ENCODE data around the gene PSME2. TPM values are rescaled to one million over a fixed set of nuclear protein-coding genes. Genes with fewer than 3 reads are reported as not detected.
A peak's percentile ranks its signal among the peaks of the same experiment; 100 is the strongest.

Gene PSME2, protein sequence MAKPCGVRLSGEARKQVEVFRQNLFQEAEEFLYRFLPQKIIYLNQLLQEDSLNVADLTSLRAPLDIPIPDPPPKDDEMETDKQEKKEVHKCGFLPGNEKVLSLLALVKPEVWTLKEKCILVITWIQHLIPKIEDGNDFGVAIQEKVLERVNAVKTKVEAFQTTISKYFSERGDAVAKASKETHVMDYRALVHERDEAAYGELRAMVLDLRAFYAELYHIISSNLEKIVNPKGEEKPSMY
- total RNA-seq = 62.5 TPM

- peak; percentile 90 for DNase-seq
These were observed at the start of gene PSME2 for GRCh38 chr14:24146453-24146977. TSS of gene PSME2 (minus strand) at chr14:24146610. CDS start at chr14:24146581, 29 bp downstream.

- DNase-seq = peak; percentile 83
These were observed 49.0 kb upstream of the PSME2 start, which contains the start of gene TM9SF1 for GRCh38 chr14:24195186-24196070. TSS of gene TM9SF1 (minus strand) at chr14:24195441. CDS start at chr14:24195019, 422 bp downstream.

- no peak for DNase-seq
These were observed 48.4 kb upstream of the PSME2 start for GRCh38 chr14:24194873-24195185.

- DNase-seq = no peak
These were observed 47.9 kb upstream of the PSME2 start for GRCh38 chr14:24194186-24194872.

- DNase-seq = no peak
These were observed 46.5 kb upstream of the PSME2 start for GRCh38 chr14:24192933-24193332.

DNA sequence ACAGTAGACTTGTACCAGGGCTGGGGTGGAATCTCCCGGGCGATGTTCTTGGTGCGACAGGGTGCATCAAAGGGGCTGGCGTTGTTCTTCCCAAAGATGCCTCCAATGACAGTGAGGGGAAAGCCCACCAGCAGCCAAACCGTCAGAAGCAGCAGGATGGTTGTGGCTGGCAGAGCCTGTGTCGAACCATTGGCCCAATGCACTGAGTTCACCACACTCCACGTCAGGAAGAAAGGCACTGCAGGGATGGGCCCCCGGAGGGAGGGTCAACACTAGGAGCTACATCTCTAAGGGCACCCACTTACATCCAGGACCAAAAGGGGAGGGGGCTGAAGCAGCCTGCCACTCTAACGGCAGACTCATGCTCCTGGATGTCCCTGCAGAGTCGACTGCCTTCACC, 44.0 kb upstream of the PSME2 start:
- DNase-seq = no peak

GRCh38 chr14:24189460-24189859, 43.0 kb upstream of the PSME2 start:
- no peak for DNase-seq

- DNase-seq = no peak
These were observed 42.6 kb upstream of the PSME2 start for GRCh38 chr14:24189059-24189375.

GRCh38 chr14:24188251-24189058, 42.0 kb upstream of the PSME2 start, which contains the start of gene IPO4:
TSS of gene IPO4 (minus strand) at chr14:24188816. CDS start at chr14:24188787, 29 bp downstream.
- peak; percentile 97 for DNase-seq

GRCh38 chr14:24187539-24187915, 41.1 kb upstream of the PSME2 start:
- DNase-seq = no peak

DNA sequence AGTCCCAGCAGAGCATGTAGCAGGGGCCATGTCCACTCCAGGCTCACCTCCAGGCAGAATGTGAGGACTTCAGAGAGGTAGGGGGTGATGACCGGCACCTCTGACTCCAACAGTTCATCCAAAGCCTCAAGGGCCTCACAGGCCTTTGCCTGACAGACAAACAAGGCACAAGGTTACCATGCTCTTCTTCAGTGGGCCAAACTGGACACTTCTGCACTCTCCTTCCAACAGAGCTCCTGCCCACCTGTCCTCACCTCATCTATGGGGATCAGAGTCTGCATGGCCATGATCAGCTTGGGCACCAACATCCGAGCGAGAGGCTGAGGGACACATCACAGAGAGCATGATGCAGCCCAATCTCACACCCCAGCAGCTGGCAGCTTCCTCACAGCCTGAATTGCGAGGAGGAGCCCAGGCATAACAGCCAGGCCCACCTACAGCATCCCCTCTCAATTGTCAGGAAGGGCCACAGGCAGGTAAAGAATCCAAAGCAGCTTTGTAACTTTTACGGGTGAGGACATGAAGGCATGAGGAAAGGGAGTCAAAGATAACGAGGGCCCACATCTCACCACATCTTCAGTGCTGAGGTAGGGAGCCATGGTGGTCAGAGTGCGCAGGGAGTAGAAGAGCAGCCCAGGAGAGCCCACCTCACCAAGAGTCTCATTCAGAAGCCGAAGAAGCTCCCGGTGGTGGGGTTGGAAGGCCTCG, 40.6 kb upstream of the PSME2 start:
- no peak for DNase-seq

DNA sequence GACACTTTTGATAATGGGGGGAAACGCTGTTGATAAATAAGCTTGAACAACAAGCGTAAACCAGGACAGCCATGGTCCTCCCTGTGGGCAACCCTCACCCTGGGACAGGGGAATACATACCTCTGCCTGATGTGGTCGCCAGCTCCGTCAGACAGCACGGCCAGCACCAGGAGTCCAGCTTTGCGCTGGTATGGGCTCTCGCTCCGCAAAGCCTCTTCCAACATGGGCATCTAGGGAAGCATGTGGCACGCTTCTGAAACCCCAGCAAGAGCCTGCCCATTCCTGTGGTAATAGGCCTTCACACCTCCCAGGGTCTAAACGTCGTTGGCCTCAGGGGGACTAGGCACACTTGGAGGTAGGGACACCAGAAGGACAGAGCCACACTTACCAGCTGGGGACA, 39.3 kb upstream of the PSME2 start:
- DNase-seq = no peak

DNA sequence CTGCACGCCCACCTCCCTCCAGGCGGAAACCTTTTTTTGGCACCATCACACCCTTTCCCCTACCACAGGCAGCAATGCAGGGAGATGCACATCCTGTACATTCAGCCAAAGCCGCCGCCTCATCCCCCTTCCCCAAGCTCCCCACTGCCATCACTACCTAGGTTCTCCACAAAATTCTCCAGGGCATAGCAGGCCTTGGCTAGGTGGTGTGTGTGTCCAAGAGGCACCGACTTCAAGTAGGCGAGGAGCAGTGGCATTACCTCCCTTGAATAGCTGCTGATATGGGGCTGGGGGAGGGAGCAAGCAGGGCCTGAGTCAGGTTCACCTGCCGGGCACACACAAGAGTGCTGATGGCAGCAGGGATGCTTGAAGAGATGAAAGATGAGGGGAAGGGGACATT, 38.6 kb upstream of the PSME2 start:
- DNase-seq = no peak

GRCh38 chr14:24184104-24184970, 37.9 kb upstream of the PSME2 start:
- DNase-seq = no peak

DNA sequence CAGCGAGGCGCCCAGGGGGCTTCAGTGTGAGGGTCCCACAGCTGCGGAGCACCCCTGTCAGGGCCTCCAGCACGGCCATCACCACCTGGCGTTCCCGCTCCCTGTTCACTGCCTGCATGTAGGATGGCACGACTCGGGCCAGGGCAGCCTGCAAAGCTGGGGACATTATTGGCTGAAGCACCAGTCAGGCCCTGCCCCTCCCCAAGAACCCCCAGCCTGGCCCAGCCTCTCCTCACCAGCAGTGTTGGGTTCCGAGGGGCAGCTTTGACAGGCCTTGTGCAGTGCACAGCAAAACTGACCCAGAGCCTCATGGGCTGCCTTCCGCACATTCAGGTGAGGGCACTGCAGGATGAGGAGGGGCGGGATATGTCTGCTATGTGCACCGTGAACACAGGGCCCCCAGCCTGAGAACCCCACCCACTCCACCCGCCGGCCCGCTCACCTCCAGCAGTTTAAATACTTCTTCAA, 36.6 kb upstream of the PSME2 start:
- DNase-seq = no peak

DNA sequence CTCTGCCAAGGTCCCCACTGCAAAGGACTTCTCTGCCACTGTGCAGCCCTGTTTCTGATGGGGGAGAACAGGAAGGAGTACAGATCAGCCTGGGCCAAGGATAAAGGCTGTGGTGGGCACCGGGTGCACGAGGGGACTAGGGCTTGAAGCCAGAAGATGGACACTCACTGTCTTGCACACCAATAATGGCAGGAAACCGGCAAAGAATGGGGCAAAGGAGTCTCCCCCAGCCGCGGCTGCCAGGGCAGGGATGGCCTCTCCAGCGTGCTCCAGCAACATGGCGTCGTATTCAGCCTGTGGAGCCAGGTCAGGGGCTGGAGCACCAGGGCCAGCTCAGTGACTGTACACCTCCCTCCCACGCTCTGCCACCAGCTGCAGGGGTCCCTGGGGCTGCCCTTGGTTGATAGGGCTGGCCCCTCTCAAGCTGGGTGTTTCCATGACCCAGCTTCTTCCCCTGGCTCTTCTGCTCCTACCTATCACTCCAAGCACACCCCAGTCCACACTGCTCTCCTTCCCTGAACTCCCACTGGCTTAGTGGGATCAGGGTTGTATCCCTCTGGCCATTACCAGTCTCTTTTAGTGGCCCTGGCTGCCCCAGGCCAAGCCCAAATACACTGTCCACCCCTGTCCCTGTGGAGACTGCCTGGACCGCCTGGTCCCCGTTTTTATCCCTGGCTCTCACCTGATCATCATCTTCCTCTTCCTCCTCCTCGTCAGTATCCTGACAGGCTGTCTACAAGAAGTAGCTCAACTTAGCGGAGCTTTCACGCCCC, 35.9 kb upstream of the PSME2 start:
- DNase-seq = no peak

DNA sequence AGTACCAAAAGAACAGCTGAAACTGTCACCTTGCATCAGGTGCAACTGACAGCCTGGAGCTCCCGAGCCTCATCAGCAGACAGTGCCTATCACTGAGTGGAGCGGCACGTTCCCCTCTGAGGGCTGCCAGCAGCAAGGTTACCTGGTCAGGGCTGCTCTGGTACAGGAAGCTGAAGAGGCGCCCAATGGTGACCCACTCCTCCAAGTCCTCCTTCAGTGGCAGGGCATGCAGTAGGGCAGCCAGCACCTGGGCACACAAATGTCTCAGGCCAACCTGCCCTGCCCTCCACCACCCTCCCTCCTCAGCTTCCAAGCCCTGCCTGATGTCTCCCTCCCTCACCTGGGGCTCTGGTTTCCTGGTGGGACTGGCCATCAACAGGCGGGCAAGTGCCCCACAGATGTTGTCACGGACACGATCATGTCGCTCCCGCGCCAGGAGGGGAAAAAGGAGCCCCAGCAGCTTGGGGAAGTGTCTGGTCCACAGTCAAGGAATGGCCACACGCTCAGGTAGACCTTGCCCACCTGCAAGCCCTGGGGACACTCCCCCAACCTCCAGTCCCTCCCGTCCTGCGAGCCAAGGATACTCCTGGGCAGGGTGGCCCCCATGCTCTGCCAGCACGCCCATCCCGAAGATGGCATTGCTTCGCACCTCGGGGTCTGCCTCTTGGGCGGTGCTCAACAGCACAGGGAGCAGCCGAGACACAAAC, 35.1 kb upstream of the PSME2 start:
- DNase-seq = no peak

DNA sequence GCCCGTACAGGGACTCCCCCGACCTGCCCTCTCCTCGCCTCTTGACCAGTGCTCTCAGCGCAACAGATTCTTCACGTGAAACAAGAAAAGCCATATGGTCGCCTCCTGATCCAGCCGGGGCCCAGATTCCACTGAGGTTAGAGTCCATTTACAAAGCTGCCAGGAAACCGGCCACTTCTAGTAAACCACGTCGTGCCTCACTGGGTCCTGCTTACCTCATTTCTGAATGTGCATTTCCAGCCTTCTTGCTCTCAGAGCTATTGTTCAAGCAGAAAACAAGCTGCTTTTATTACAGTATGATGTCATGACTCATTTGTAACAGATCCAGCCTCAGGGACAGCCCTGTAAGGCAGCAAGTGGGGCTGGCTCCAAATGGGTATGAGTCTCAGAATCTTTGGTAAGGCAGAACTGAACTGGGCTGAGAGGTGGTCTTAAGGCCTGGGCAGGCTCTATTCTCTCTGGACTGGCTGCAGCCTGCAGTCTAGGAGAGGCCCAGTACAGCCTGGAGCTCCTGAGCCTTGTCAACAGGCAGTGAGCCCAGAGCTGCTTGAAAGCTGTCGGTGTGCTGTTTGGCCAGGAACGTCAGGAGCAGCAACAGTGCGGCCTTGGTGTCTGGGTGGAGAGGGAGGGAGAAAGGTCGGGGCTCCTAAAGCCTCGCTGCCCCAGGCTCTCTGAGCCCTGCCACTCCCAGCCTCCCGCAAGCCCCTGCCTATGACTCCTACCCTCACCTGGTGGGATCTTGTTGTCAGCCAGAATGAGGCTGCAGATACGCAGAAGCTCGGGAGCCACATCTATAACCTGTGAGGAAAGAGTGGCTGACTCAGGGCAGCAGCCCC, 33.8 kb upstream of the PSME2 start:
- DNase-seq = no peak
